Suprapubic skin (tissue), 4 donors: Measurements from ENCODE around the gene OTUD5. TPM values are rescaled to one million over a fixed set of nuclear protein-coding genes. Genes with fewer than 3 reads are reported as not detected.

Experiments
- DNase-seq, 2 donors: peaks; one replicate each; pipeline ENCODE4 v3.0.0-alpha.2; 2019; ENCODE audit warnings: low spot score in 2 of 2
- H3K27ac ChIP-seq: fragments of 200-600 bp; sonication (generic); one replicate; pipeline ENCODE4 v1.5.1; 2019
- H3K27me3 ChIP-seq: fragments of 200-600 bp; sonication (generic); one replicate; pipeline ENCODE4 v1.5.1; 2019
- H3K36me3 ChIP-seq: fragments of 200-600 bp; sonication (generic); one replicate; pipeline ENCODE4 v1.5.1; 2019
- H3K4me1 ChIP-seq: fragments of 200-600 bp; sonication (generic); one replicate; pipeline ENCODE4 v1.5.1; 2019
- H3K4me3 ChIP-seq: fragments of 200-600 bp; sonication (generic); one replicate; pipeline ENCODE4 v1.5.1; 2019; ENCODE audit warnings: mild to moderate bottlenecking
- H3K9me3 ChIP-seq: fragments of 200-600 bp; sonication (generic); one replicate; pipeline ENCODE4 v1.5.1; 2019
- EP300 ChIP-seq: sonication (generic); formaldehyde crosslinking; IDR thresholded peaks from one replicate; pipeline ENCODE4 v1.6.1; 2017; ENCODE audit warnings: antibody characterized with exemption
- POLR2A ChIP-seq, 2 donors: fragments of 450-650 bp; IDR thresholded peaks; one replicate each; pipeline ENCODE4 v1.6.1; 2017; ENCODE audit warnings: antibody characterized with exemption in 2 of 2, mild to moderate bottlenecking in 2 of 2, moderate library complexity in 2 of 2
- POLR2AphosphoS5 ChIP-seq, 3 donors: sonication (generic); formaldehyde crosslinking; IDR thresholded peaks; one replicate each; pipeline ENCODE4 v1.6.1; 2017; ENCODE audit warnings: antibody characterized with exemption in 3 of 3
- whole genome bisulfite sequencing: methylation state at CpG from one replicate; pipeline ENCODE4 v1.1.5; 2018; 5-methylcytosine and 5-hydroxymethylcytosine counted together
- total RNA-seq, 4 donors: library from RNA; depleted of rRNA; stranded (reverse); fragments of >200 nt; gene quantifications; one replicate each; pipeline ENCODE4 v1.1.0, GENCODE V29; 2016
- TF ChIP-seq, protein P1 (sequence below), 2 donors: fragments of 200-600 bp in 1 of 2; fragments of 450-650 bp in 1 of 2; sonication (generic) in 1 of 2; IDR thresholded peaks; one replicate each; pipeline ENCODE4 v1.5.1; 2016 to 2019; ENCODE audit warnings: antibody characterized with exemption in 2 of 2, mild to moderate bottlenecking in 1 of 2, moderate library complexity in 1 of 2

OTUD5 gene
- total RNA-seq, 4 donors from 2014 or later, result 32.3 to 50.1 (median 46.2) TPM

DNA sequence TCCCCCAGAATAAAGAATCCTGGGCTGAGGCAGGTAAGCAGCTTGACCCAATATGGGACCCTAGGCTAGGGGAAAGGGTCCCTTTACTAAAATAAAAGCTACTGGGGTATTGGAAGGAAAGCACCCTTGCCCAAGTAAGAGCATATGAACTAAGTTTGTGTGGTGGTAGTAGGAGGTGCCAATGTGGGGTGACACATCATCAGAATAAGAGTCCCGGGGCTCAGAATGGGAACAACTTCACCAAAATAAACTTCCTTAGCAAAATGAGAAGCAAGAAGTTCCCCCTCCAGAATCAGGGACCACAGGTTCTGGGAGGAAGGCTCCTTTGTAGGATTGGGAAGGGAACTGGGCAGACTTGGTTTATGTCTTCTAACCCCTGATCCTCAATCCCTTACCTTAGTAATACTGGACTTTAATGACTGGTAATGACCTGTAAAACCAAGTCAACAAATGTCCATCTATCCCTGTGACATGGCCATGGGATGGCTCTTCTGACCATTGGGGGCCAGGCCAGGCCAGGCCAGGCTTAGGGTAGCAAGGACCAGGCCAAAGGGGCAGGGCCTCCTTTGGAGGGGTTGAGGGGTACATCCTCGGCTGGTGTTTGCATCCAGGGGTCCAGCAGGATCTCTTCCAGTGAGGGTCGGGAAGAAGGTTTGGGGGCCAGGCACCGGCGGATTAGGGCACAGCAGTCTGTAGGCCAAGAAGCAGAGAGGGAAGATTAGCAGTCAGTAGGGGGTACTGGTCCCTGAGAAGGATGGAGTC lies 43.6 kb downstream of the OTUD5 start:
- H3K9me3 ChIP-seq, result no peaks in the 10 kb centered on the region
- DNase-seq, result no peak
- WGBS, result 76% methylated on average over 3 of the region's 5 CpGs
- H3K4me1 ChIP-seq, result peaks cover 37% of the 10 kb centered on the region
- no peaks in the 10 kb centered on the region for H3K27me3 ChIP-seq
- TF ChIP-seq POLR2A (IDR thresholded peaks at IDR 0.05) (no peak), POLR2AphosphoS5 (IDR thresholded peaks at IDR 0.05) (no peak), EP300 (no peak)
- TF ChIP-seq, protein P1, sequence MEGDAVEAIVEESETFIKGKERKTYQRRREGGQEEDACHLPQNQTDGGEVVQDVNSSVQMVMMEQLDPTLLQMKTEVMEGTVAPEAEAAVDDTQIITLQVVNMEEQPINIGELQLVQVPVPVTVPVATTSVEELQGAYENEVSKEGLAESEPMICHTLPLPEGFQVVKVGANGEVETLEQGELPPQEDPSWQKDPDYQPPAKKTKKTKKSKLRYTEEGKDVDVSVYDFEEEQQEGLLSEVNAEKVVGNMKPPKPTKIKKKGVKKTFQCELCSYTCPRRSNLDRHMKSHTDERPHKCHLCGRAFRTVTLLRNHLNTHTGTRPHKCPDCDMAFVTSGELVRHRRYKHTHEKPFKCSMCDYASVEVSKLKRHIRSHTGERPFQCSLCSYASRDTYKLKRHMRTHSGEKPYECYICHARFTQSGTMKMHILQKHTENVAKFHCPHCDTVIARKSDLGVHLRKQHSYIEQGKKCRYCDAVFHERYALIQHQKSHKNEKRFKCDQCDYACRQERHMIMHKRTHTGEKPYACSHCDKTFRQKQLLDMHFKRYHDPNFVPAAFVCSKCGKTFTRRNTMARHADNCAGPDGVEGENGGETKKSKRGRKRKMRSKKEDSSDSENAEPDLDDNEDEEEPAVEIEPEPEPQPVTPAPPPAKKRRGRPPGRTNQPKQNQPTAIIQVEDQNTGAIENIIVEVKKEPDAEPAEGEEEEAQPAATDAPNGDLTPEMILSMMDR (IDR thresholded peaks at IDR 0.05), result no peak
- H3K4me3 ChIP-seq, result no peak overlapping the region
- peaks cover 3% of the 10 kb centered on the region for H3K36me3 ChIP-seq
- no peak overlapping the region for H3K27ac ChIP-seq

DNA sequence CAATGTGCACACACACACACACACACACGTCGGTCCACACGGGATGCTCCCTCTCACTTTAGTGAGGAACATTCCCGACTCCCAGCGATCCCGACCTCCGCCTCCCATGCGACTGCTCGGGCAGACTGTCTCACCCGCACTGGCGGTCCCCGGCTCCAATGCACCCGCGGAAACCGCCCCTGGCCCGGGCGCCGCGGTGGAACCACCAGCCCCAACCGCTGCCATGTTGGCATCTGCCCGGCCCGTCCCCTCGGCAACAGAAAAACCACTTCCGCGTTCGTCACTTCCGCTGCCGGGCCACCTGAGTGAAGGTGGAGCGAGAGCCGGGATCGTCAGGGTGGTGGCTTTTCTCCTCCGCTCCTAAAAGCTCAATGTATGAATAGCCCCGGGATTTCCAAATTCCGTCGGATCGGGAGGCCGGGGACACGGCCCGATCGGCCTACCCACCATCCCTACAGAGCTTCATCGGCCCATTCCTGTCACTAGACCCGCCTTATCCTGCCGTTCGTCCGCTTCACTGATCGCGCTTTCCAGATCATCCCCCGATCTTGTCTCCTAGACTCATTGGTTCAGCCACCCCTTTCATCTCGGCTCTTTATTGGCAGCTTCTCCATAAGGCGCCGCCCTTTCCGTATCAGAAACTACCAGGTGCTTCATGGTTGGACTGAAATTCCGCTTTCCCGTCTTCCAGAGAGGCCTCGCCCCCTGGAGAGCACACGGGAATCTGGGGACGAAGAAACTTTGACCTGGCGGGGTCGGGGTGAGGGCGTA lies 45.8 kb downstream of the OTUD5 start, which contains the start of gene SLC35A2:
Gene SLC35A2, minus strand, starts transcription at position 235 of the 771 bp plus-strand sequence. Its CDS starts 10 bp downstream, at position 225.
- peak; percentile 83 to 89 for DNase-seq
- peaks cover 5% of the 10 kb centered on the region for H3K36me3 ChIP-seq
- H3K4me1 ChIP-seq, result peaks cover 19% of the 10 kb centered on the region
- no peaks in the 10 kb centered on the region for H3K9me3 ChIP-seq
- TF ChIP-seq POLR2AphosphoS5 (IDR thresholded peaks at IDR 0.05) (no peak), EP300 (no peak), POLR2A (IDR thresholded peaks at IDR 0.05) (peak in 1 of 2 donors; percentile 36)
- TF ChIP-seq, protein P1 (IDR thresholded peaks at IDR 0.05), result no peak
- peak within 1 kb of the TSS; percentile 84 for H3K27ac ChIP-seq
- H3K4me3 ChIP-seq, result peak within 1 kb of the TSS; percentile 63
- no peaks in the 10 kb centered on the region for H3K27me3 ChIP-seq
- WGBS, result 42% methylated on average over 59 of the region's 60 CpGs

DNA sequence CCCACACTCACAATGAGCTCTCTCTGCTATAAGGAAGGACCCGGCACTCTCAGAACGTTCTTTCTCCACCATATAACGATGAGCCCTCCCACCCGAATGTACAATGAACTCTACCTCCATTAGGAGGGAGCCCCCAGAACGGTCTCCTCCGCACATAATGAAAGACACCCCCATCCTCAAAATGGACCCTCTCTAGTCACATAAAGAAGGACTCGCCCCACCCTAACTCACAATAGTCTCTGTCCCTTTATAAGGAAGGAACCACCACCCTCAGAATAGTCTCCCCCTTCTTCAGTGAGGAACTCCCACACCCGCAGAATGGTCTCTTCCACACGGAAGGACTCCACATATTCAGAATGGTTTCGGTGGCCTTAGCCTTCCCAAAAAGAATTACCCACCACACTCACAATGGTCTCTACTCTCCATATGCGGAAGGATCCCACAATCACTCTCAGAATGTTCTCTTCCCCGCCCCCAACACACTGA lies 46.4 kb downstream of the OTUD5 start:
- Histone ChIP-seq H3K27ac (peak overlapping the region; percentile 84), H3K27me3 (no peaks in the 10 kb centered on the region), H3K4me1 (peaks cover 18% of the 10 kb centered on the region), H3K4me3 (peak overlapping the region; percentile 63), H3K9me3 (no peaks in the 10 kb centered on the region), H3K36me3 (peaks cover 8% of the 10 kb centered on the region)
- no peak for TF ChIP-seq POLR2A (IDR thresholded peaks at IDR 0.05)
- TF ChIP-seq POLR2AphosphoS5 (IDR thresholded peaks at IDR 0.05), result no peak
- TF ChIP-seq, protein P1 (IDR thresholded peaks at IDR 0.05), result no peak
- TF ChIP-seq EP300, result no peak
- DNase-seq, result no peak
- 38% methylated on average over 12 of the region's 12 CpGs for WGBS

DNA sequence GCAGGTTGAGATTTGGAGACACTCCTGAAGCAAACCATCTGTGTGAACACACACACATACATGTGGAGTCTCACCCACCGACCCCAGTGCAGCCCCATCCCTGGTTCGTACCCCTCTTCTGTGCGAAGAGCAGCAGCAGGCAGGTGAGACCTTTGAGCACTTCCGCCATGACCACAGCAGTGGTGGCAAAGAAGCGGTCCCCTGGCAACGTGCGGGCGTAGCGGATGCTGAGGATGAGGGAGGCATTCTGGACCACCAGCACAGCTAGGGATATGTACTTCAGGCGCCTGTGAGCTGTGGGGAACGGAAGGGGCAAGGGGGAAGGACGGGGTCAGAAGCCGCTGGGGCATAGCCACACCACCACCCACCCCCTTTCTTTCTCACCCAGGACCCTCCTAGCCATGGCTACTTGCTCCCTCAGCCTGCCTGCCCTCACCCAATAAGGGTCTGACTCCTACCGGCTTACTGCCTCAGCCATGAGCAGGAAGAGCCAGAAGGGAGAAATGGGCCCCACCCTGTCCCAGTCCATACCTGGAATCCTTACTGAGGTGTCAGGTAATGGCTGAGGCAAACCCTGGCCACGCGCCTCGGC lies 47.6 kb downstream of the OTUD5 start:
- no peaks in the 10 kb centered on the region for H3K27me3 ChIP-seq
- 80% methylated on average over 14 of the region's 17 CpGs for whole genome bisulfite sequencing
- peaks cover 18% of the 10 kb centered on the region for H3K4me1 ChIP-seq
- no peak overlapping the region for H3K4me3 ChIP-seq
- no peak overlapping the region for H3K27ac ChIP-seq
- no peaks in the 10 kb centered on the region for H3K9me3 ChIP-seq
- TF ChIP-seq POLR2AphosphoS5 (IDR thresholded peaks at IDR 0.05) (no peak), EP300 (no peak), POLR2A (IDR thresholded peaks at IDR 0.05) (no peak)
- TF ChIP-seq, protein P1 (IDR thresholded peaks at IDR 0.05), result no peak
- peaks cover 15% of the 10 kb centered on the region for H3K36me3 ChIP-seq
- DNase-seq, result no peak
